GM21737 (cell line): ENCODE data around the gene ETF1.

ENCODE experiments used
- ATAC-seq: cut with Tn5 transposase; IDR thresholded peaks from one replicate; pipeline ENCODE4 v1.9.1; 2021; ENCODE audit warnings: mild to moderate bottlenecking, moderate library complexity; ENCODE audit not compliant: unreplicated experiment

The ETF1 gene

GRCh38 chr5:138563340-138564118, 20.5 kb upstream of the ETF1 start:
- ATAC-seq, result no peak

GRCh38 chr5:138560971-138561370, 17.9 kb upstream of the ETF1 start:
- ATAC-seq, result no peak

- ATAC-seq, result no peak
Observed at GRCh38 chr5:138559937-138560336, 16.9 kb upstream of the ETF1 start.

GRCh38 chr5:138557677-138558076, 14.6 kb upstream of the ETF1 start:
- no peak for ATAC-seq

GRCh38 chr5:138554143-138554542, 11.1 kb upstream of the ETF1 start:
- ATAC-seq, result no peak

GRCh38 chr5:138553437-138554095, 10.5 kb upstream of the ETF1 start:
- ATAC-seq, result no peak

- ATAC-seq, result no peak
Observed at GRCh38 chr5:138552657-138553056, 9.6 kb upstream of the ETF1 start.

- ATAC-seq, result no peak
Observed at GRCh38 chr5:138549414-138549813, 6.4 kb upstream of the ETF1 start.

- no peak for ATAC-seq
Observed at GRCh38 chr5:138545919-138546562, 3.0 kb upstream of the ETF1 start.

- no peak for ATAC-seq
Observed at GRCh38 chr5:138544181-138545134, 1.4 kb upstream of the ETF1 start.

- peak; percentile 29 for ATAC-seq
Observed at GRCh38 chr5:138543730-138544104, 681 bp upstream of the ETF1 start.

GRCh38 chr5:138542180-138542955, 668 bp downstream of the ETF1 start:
- ATAC-seq, result no peak

GRCh38 chr5:138541511-138542179, 1.4 kb downstream of the ETF1 start:
- no peak for ATAC-seq

GRCh38 chr5:138539791-138540190, 3.2 kb downstream of the ETF1 start:
- no peak for ATAC-seq

GRCh38 chr5:138538943-138539627, 4.0 kb downstream of the ETF1 start:
- no peak for ATAC-seq

GRCh38 chr5:138536665-138537315, 6.2 kb downstream of the ETF1 start:
- no peak for ATAC-seq

GRCh38 chr5:138536215-138536614, 6.8 kb downstream of the ETF1 start:
- no peak for ATAC-seq
